ENCODE results near the gene LRRC4C. TPM values are rescaled to one million over a fixed set of nuclear protein-coding genes. Genes with fewer than 3 reads are reported as not detected.

Gene LRRC4C
- total and polyA plus RNA-seq, 2 experiments from 2014 or later: 0.35 to 1.1 TPM

GRCh38 chr11:41306431-41306830, 153.0 kb downstream of the LRRC4C start:
- no peak overlapping the region for H3K4me3 ChIP-seq
- DNase-seq (ENCODE audit: low spot score) (no peak), ATAC-seq (no peak)
- peaks cover 3% of the 10 kb centered on the region for H3K27me3 Mint-ChIP-seq (ENCODE audit: insufficient read depth, low read depth, poor library complexity)
- no peaks in the 10 kb centered on the region for H4K20me1 ChIP-seq (replicated peaks; ENCODE audit: insufficient read depth)
- peaks cover 16% of the 10 kb centered on the region for H3K9me3 Mint-ChIP-seq
- no peaks in the 10 kb centered on the region for H3K27me3 ChIP-seq (ENCODE audit: insufficient read depth)
- no peaks in the 10 kb centered on the region; the same call in 1 of the 2 replicates for H3K9me2 ChIP-seq (ENCODE audit: insufficient read depth)
- no peak overlapping the region for H3K27ac Mint-ChIP-seq
- no peak overlapping the region for H3K27ac ChIP-seq (ENCODE audit: low read depth)
- H3K4me2 ChIP-seq: no peak overlapping the region
- H3F3A ChIP-seq (replicated peaks; ENCODE audit: low read depth): no peaks in the 10 kb centered on the region
- H3K36me3 Mint-ChIP-seq (ENCODE audit: low read depth): peaks cover 10% of the 10 kb centered on the region
- H3K36me3 ChIP-seq (ENCODE audit: insufficient read depth): no peaks in the 10 kb centered on the region
- H3K4me3 Mint-ChIP-seq: no peak overlapping the region
- H3K4me1 ChIP-seq (ENCODE audit: insufficient read depth): no peaks in the 10 kb centered on the region; the same call in 1 of the 2 replicates
- H3K4me1 Mint-ChIP-seq: peaks cover 15% of the 10 kb centered on the region
- no peaks in the 10 kb centered on the region for H3K79me2 ChIP-seq (replicated peaks; ENCODE audit: insufficient read depth)
- no peak for TF ChIP-seq NANOG (IDR thresholded peaks at IDR 0.05; ENCODE audit: borderline replicate concordance)
- no peak overlapping the region for H2AFZ ChIP-seq

GRCh38 chr11:41301023-41301422, 158.4 kb downstream of the LRRC4C start:
- H3K4me1 ChIP-seq (ENCODE audit: insufficient read depth): no peaks in the 10 kb centered on the region
- no peak overlapping the region for H3K4me3 ChIP-seq
- H3K27ac ChIP-seq (ENCODE audit: low read depth): no peak overlapping the region
- Mint-ChIP-seq H3K27ac (no peak overlapping the region), H3K4me3 (no peak overlapping the region), H3K9me3 (peaks cover 11% of the 10 kb centered on the region), H3K27me3 (ENCODE audit: insufficient read depth, low read depth, poor library complexity) (peaks cover 2% of the 10 kb centered on the region), H3K4me1 (peaks cover 8% of the 10 kb centered on the region; the same call in 2 of the 3 replicates), H3K36me3 (ENCODE audit: low read depth) (peaks cover 6% of the 10 kb centered on the region)
- H3K9me2 ChIP-seq (ENCODE audit: insufficient read depth): no peaks in the 10 kb centered on the region
- no peaks in the 10 kb centered on the region for H3F3A ChIP-seq (replicated peaks; ENCODE audit: low read depth)
- H3K27me3 ChIP-seq (ENCODE audit: insufficient read depth): no peaks in the 10 kb centered on the region
- H4K20me1 ChIP-seq (replicated peaks; ENCODE audit: insufficient read depth): no peaks in the 10 kb centered on the region
- no peak overlapping the region for H3K4me2 ChIP-seq
- no peaks in the 10 kb centered on the region for H3K36me3 ChIP-seq (ENCODE audit: insufficient read depth)
- DNase-seq (ENCODE audit: low spot score) (no peak), ATAC-seq (no peak)
- H3K79me2 ChIP-seq (replicated peaks; ENCODE audit: insufficient read depth): no peaks in the 10 kb centered on the region
- no peak overlapping the region for H2AFZ ChIP-seq
- no peak for TF ChIP-seq ZNF331 (CRISPR knock-in tag; IDR thresholded peaks at IDR 0.05; ENCODE audit: low read depth)
- no peak for TF ChIP-seq CTCF (conservative IDR thresholded peaks at IDR 0.05; ENCODE audit: low read depth in 2 of 2)
- TF ChIP-seq, protein P1, sequence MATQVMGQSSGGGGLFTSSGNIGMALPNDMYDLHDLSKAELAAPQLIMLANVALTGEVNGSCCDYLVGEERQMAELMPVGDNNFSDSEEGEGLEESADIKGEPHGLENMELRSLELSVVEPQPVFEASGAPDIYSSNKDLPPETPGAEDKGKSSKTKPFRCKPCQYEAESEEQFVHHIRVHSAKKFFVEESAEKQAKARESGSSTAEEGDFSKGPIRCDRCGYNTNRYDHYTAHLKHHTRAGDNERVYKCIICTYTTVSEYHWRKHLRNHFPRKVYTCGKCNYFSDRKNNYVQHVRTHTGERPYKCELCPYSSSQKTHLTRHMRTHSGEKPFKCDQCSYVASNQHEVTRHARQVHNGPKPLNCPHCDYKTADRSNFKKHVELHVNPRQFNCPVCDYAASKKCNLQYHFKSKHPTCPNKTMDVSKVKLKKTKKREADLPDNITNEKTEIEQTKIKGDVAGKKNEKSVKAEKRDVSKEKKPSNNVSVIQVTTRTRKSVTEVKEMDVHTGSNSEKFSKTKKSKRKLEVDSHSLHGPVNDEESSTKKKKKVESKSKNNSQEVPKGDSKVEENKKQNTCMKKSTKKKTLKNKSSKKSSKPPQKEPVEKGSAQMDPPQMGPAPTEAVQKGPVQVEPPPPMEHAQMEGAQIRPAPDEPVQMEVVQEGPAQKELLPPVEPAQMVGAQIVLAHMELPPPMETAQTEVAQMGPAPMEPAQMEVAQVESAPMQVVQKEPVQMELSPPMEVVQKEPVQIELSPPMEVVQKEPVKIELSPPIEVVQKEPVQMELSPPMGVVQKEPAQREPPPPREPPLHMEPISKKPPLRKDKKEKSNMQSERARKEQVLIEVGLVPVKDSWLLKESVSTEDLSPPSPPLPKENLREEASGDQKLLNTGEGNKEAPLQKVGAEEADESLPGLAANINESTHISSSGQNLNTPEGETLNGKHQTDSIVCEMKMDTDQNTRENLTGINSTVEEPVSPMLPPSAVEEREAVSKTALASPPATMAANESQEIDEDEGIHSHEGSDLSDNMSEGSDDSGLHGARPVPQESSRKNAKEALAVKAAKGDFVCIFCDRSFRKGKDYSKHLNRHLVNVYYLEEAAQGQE (IDR thresholded peaks at IDR 0.05; ENCODE audit: unreplicated experiment): no peak
- TF ChIP-seq NANOG (IDR thresholded peaks at IDR 0.05; ENCODE audit: borderline replicate concordance): no peak
- no peak for TF ChIP-seq JUNB (IDR thresholded peaks at IDR 0.05; ENCODE audit: unreplicated experiment)
- no peak for TF ChIP-seq ZNF114 (CRISPR knock-in tag; IDR thresholded peaks at IDR 0.05)
- no peak for TF ChIP-seq EZH2phosphoT487 (IDR thresholded peaks at IDR 0.05; ENCODE audit: unreplicated experiment)
- TF ChIP-seq POLR2AphosphoS5 (IDR thresholded peaks at IDR 0.05; ENCODE audit: low read depth): no peak
- TF ChIP-seq, protein P2, sequence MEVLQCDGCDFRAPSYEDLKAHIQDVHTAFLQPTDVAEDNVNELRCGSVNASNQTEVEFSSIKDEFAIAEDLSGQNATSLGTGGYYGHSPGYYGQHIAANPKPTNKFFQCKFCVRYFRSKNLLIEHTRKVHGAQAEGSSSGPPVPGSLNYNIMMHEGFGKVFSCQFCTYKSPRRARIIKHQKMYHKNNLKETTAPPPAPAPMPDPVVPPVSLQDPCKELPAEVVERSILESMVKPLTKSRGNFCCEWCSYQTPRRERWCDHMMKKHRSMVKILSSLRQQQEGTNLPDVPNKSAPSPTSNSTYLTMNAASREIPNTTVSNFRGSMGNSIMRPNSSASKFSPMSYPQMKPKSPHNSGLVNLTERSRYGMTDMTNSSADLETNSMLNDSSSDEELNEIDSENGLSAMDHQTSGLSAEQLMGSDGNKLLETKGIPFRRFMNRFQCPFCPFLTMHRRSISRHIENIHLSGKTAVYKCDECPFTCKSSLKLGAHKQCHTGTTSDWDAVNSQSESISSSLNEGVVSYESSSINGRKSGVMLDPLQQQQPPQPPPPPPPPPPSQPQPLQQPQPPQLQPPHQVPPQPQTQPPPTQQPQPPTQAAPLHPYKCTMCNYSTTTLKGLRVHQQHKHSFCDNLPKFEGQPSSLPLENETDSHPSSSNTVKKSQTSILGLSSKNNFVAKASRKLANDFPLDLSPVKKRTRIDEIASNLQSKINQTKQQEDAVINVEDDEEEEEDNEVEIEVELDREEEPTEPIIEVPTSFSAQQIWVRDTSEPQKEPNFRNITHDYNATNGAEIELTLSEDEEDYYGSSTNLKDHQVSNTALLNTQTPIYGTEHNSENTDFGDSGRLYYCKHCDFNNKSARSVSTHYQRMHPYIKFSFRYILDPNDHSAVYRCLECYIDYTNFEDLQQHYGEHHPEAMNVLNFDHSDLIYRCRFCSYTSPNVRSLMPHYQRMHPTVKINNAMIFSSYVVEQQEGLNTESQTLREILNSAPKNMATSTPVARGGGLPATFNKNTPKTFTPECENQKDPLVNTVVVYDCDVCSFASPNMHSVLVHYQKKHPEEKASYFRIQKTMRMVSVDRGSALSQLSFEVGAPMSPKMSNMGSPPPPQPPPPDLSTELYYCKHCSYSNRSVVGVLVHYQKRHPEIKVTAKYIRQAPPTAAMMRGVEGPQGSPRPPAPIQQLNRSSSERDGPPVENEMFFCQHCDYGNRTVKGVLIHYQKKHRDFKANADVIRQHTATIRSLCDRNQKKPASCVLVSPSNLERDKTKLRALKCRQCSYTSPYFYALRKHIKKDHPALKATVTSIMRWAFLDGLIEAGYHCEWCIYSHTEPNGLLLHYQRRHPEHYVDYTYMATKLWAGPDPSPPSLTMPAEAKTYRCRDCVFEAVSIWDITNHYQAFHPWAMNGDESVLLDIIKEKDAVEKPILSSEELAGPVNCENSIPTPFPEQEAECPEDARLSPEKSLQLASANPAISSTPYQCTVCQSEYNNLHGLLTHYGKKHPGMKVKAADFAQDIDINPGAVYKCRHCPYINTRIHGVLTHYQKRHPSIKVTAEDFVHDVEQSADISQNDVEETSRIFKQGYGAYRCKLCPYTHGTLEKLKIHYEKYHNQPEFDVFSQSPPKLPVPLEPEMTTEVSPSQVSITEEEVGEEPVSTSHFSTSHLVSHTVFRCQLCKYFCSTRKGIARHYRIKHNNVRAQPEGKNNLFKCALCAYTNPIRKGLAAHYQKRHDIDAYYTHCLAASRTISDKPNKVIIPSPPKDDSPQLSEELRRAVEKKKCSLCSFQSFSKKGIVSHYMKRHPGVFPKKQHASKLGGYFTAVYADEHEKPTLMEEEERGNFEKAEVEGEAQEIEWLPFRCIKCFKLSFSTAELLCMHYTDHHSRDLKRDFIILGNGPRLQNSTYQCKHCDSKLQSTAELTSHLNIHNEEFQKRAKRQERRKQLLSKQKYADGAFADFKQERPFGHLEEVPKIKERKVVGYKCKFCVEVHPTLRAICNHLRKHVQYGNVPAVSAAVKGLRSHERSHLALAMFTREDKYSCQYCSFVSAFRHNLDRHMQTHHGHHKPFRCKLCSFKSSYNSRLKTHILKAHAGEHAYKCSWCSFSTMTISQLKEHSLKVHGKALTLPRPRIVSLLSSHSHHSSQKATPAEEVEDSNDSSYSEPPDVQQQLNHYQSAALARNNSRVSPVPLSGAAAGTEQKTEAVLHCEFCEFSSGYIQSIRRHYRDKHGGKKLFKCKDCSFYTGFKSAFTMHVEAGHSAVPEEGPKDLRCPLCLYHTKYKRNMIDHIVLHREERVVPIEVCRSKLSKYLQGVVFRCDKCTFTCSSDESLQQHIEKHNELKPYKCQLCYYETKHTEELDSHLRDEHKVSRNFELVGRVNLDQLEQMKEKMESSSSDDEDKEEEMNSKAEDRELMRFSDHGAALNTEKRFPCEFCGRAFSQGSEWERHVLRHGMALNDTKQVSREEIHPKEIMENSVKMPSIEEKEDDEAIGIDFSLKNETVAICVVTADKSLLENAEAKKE (CRISPR knock-in tag; IDR thresholded peaks at IDR 0.05): no peak
- TF ChIP-seq ETS1 (IDR thresholded peaks at IDR 0.05): no peak

Data from GM23338 (cell line).